AG08395 (cell line): ENCODE measurements around the gene TMEM47.
A peak's percentile ranks its signal among the peaks of the same experiment; 100 is the strongest.

Experiments used
- DNase-seq: peaks from one replicate; pipeline ENCODE4 v3.0.0; 2012; ENCODE audit warnings: mixed read lengths, low spot score

TMEM47 gene

GRCh38 chrX:34656842-34657725 lies at the start of gene TMEM47:
Gene TMEM47, minus strand, starts transcription at chrX:34657285. Its CDS starts 256 bp downstream, at chrX:34657029.
- peak; percentile 73 for DNase-seq

GRCh38 chrX:34687095-34687494 lies 30.0 kb upstream of the TMEM47 start:
- no peak for DNase-seq

- DNase-seq: no peak
These were observed 2.5 kb upstream of the TMEM47 start for GRCh38 chrX:34659575-34659974.

GRCh38 chrX:34658326-34658725 lies 1.2 kb upstream of the TMEM47 start:
- peak; percentile 22 for DNase-seq

GRCh38 chrX:34657726-34658070 lies 613 bp upstream of the TMEM47 start:
- DNase-seq: no peak

- DNase-seq: no peak
These were observed 631 bp downstream of the TMEM47 start for GRCh38 chrX:34656467-34656841.

- DNase-seq: no peak
These were observed 1.3 kb downstream of the TMEM47 start for GRCh38 chrX:34655501-34656455.

GRCh38 chrX:34654696-34655490 lies 2.2 kb downstream of the TMEM47 start:
- DNase-seq: no peak

GRCh38 chrX:34653811-34654210 lies 3.3 kb downstream of the TMEM47 start:
- no peak for DNase-seq

GRCh38 chrX:34642849-34643248 lies 14.2 kb downstream of the TMEM47 start:
- no peak for DNase-seq

GRCh38 chrX:34638116-34638515 lies 19.0 kb downstream of the TMEM47 start:
- DNase-seq: peak; percentile 30

- DNase-seq: no peak
These were observed 22.7 kb downstream of the TMEM47 start for GRCh38 chrX:34634349-34634748.

- no peak for DNase-seq
These were observed 24.7 kb downstream of the TMEM47 start for GRCh38 chrX:34632384-34632783.

GRCh38 chrX:34631479-34632220 lies 25.4 kb downstream of the TMEM47 start:
- no peak for DNase-seq

- peak; percentile 59 for DNase-seq
These were observed 27.5 kb downstream of the TMEM47 start for GRCh38 chrX:34629572-34629971.

- DNase-seq: no peak
These were observed 32.7 kb downstream of the TMEM47 start for GRCh38 chrX:34624416-34624815.

- DNase-seq: no peak
These were observed 37.2 kb downstream of the TMEM47 start for GRCh38 chrX:34619920-34620319.

GRCh38 chrX:34612036-34612435 lies 45.0 kb downstream of the TMEM47 start:
- DNase-seq: no peak

GRCh38 chrX:34598362-34598761 lies 58.7 kb downstream of the TMEM47 start:
- no peak for DNase-seq

- DNase-seq: no peak
These were observed 70.1 kb downstream of the TMEM47 start for GRCh38 chrX:34586936-34587335.

- DNase-seq: no peak
These were observed 70.7 kb downstream of the TMEM47 start for GRCh38 chrX:34586346-34586911.
